A673 (cell line): ENCODE data around the gene RAB28. TPM values are rescaled to one million over a fixed set of nuclear protein-coding genes. Genes with fewer than 3 reads are reported as not detected.

Source experiments
- BruUV-seq: library from RNA; stranded (reverse); fragments of 400-500 nt; replicated peaks from 2 replicates; lab custom pipeline; 2021; lab: Mats Ljungman, UMichigan
- CTCF ChIA-PET: fragments of 300-600 bp; sonication (Branson Sonifier 250); formaldehyde crosslinking; loops from one replicate; lab custom pipeline; 2022; ENCODE audit warnings: antibody characterized with exemption; lab: Charles Lee
- POLR2A ChIA-PET: fragments of 300-600 bp; sonication (Branson Sonifier 250); formaldehyde crosslinking; loops from one replicate; lab custom pipeline; 2022; ENCODE audit warnings: antibody characterized with exemption; ENCODE audit not compliant: low non-redundant PET; lab: Charles Lee
- DNase-seq: peaks from one replicate; pipeline ENCODE4 v3.0.0-alpha.2; 2015; ENCODE audit warnings: low spot score
- H3K27ac ChIP-seq: fragments of 200-600 bp; sonication (generic); 2 replicates; pipeline ENCODE4 v1.5.1; 2016; ENCODE audit warnings: mixed run types, low read depth, mild to moderate bottlenecking, mixed read lengths, antibody characterized with exemption, low read length; ENCODE audit not compliant: poor library complexity, severe bottlenecking
- H3K27me3 ChIP-seq: fragments of 200-600 bp; sonication (generic); replicated peaks from 2 replicates; pipeline ENCODE4 v1.6.1; 2017; ENCODE audit warnings: mixed run types, low read depth, mild to moderate bottlenecking, mixed read lengths, antibody characterized with exemption, low read length; ENCODE audit not compliant: insufficient read depth, poor library complexity
- H3K36me3 ChIP-seq: fragments of 200-600 bp; sonication (generic); 2 replicates; pipeline ENCODE4 v1.6.1; 2016; ENCODE audit warnings: mixed run types, mild to moderate bottlenecking, mixed read lengths, antibody characterized with exemption, low read length; ENCODE audit not compliant: insufficient read depth, poor library complexity, severe bottlenecking
- H3K4me1 ChIP-seq: fragments of 200-600 bp; sonication (generic); 2 replicates; pipeline ENCODE4 v1.6.1; 2017; ENCODE audit warnings: mixed run types, mild to moderate bottlenecking, mixed read lengths, antibody characterized with exemption, low read length; ENCODE audit not compliant: insufficient read depth, poor library complexity, severe bottlenecking
- H3K4me3 ChIP-seq: fragments of 200-600 bp; sonication (generic); 2 replicates; pipeline ENCODE4 v1.5.1; 2016; ENCODE audit warnings: low read depth, mixed run types, mild to moderate bottlenecking, mixed read lengths, low read length; ENCODE audit not compliant: poor library complexity, severe bottlenecking
- H3K9me3 ChIP-seq: fragments of 200-600 bp; sonication (generic); 2 replicates; pipeline ENCODE4 v1.6.1; 2016; ENCODE audit warnings: mixed run types, low read depth, mild to moderate bottlenecking, mixed read lengths, antibody characterized with exemption, low read length; ENCODE audit not compliant: poor library complexity, severe bottlenecking
- CTCF ChIP-seq: fragments of 300-800, 200-600 bp; sonication (generic); conservative IDR thresholded peaks from 2 replicates; pipeline ENCODE4 v1.5.1; 2017; ENCODE audit warnings: low read depth, mild to moderate bottlenecking, antibody characterized with exemption, low read length, moderate library complexity, mixed read lengths
- EZH2 ChIP-seq: fragments of 200-600 bp; sonication (generic); IDR thresholded peaks from 2 replicates; pipeline ENCODE4 v1.6.1; 2017; ENCODE audit warnings: borderline replicate concordance, low read depth, mild to moderate bottlenecking, mixed read lengths, antibody characterized with exemption, low read length; ENCODE audit not compliant: poor library complexity, severe bottlenecking
- intact Hi-C: fragments of 100-400 bp; cut with micrococcal nuclease; formaldehyde crosslinking; loops from one replicate; pipeline ENCODE4 v1.10.0; 2022; ENCODE audit not compliant: unreplicated experiment
- total RNA-seq: library from RNA; stranded (reverse); gene quantifications from 2 replicates; pipeline ENCODE4 v1.2.3, GENCODE V29; 2021

Gene RAB28
- total RNA-seq, 1 experiment from 2014 or later: 22.6 TPM

- intact Hi-C loops: no loop called here
- ChIA-PET POLR2A (interaction anchor here (0.5 kb wide), 1 partner anchor 470 kb away, joined by 4 read pairs; no protein-coding TSS in a partner anchor), CTCF (no interaction called here)
- DNase-seq: no peak
- Histone ChIP-seq H3K27me3 (no peaks in the 10 kb centered on the region), H3K36me3 (no peaks in the 10 kb centered on the region), H3K4me3 (no peak overlapping the region), H3K4me1 (peaks cover 13% of the 10 kb centered on the region), H3K27ac (no peak overlapping the region), H3K9me3 (peaks cover 14% of the 10 kb centered on the region)
- BruUV-seq: no TSS peak
- no peak for TF ChIP-seq CTCF
- no peak for TF ChIP-seq EZH2
Measured at GRCh38 chr4:13432453-13432852, 51.7 kb downstream of the RAB28 start.

GRCh38 chr4:13430834-13431568, 53.1 kb downstream of the RAB28 start:
- peak; percentile 18 for DNase-seq
- H3K27ac ChIP-seq: no peak overlapping the region
- no peaks in the 10 kb centered on the region for H3K36me3 ChIP-seq
- CTCF ChIA-PET: no interaction called here
- H3K27me3 ChIP-seq: no peaks in the 10 kb centered on the region
- peaks cover 13% of the 10 kb centered on the region for H3K4me1 ChIP-seq
- TF ChIP-seq CTCF (peak; percentile 58), EZH2 (no peak)
- H3K4me3 ChIP-seq: no peak overlapping the region
- BruUV-seq: no TSS peak
- H3K9me3 ChIP-seq: no peaks in the 10 kb centered on the region
- intact Hi-C loops: no loop called here
- POLR2A ChIA-PET: no interaction called here

GRCh38 chr4:13427599-13428325, 56.4 kb downstream of the RAB28 start:
- H3K27me3 ChIP-seq: no peaks in the 10 kb centered on the region
- no TSS peak for BruUV-seq
- ChIA-PET CTCF (no interaction called here), POLR2A (no interaction called here)
- H3K9me3 ChIP-seq: no peaks in the 10 kb centered on the region
- H3K36me3 ChIP-seq: no peaks in the 10 kb centered on the region
- peaks cover 10% of the 10 kb centered on the region for H3K4me1 ChIP-seq
- H3K4me3 ChIP-seq: no peak overlapping the region
- no peak for DNase-seq
- TF ChIP-seq CTCF: no peak
- no peak for TF ChIP-seq EZH2
- no peak overlapping the region for H3K27ac ChIP-seq
- intact Hi-C loops: no loop called here
